Measurements from ENCODE around the gene OR52H1. TPM values are rescaled to one million over a fixed set of nuclear protein-coding genes. Genes with fewer than 3 reads are reported as not detected.

The OR52H1 gene
- total RNA-seq, 3 donors from 2014 or later = 0.96 to 2.0 (median 1.8) TPM

DNA sequence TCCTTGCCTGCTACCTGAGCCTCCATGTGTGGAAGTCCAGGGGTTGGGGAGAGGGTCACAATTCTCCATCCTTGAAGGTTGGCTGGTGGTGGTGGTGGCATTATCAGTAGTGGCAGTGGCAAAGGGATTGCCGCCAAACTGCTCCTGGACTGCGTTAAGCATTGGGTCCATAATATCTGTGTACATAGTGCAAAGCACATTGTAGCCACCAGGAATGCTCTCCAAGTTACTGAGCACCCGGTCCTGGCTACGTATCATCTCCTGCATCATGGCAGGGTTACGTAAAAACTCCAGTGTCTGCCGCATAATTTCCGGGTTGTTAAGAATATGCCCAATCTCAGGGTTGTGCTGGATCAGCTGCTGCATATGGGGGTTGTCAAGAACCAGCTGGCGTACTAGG is 39.7 kb downstream of the OR52H1 start:
- no peak for DNase-seq (ENCODE audit: low spot score in 2 of 2)
- Histone ChIP-seq H3K36me3 (no peaks in the 10 kb centered on the region), H3K27ac (no peak overlapping the region), H3K9me3 (no peaks in the 10 kb centered on the region), H3K27me3 (no peaks in the 10 kb centered on the region), H3K4me1 (no peaks in the 10 kb centered on the region), H3K4me3 (no peak overlapping the region)
- intact Hi-C loops (cut with DNase I; ENCODE audit: low total_unique reads) = no loop called here
- TF ChIP-seq, protein P1, sequence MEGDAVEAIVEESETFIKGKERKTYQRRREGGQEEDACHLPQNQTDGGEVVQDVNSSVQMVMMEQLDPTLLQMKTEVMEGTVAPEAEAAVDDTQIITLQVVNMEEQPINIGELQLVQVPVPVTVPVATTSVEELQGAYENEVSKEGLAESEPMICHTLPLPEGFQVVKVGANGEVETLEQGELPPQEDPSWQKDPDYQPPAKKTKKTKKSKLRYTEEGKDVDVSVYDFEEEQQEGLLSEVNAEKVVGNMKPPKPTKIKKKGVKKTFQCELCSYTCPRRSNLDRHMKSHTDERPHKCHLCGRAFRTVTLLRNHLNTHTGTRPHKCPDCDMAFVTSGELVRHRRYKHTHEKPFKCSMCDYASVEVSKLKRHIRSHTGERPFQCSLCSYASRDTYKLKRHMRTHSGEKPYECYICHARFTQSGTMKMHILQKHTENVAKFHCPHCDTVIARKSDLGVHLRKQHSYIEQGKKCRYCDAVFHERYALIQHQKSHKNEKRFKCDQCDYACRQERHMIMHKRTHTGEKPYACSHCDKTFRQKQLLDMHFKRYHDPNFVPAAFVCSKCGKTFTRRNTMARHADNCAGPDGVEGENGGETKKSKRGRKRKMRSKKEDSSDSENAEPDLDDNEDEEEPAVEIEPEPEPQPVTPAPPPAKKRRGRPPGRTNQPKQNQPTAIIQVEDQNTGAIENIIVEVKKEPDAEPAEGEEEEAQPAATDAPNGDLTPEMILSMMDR (IDR thresholded peaks at IDR 0.05) = no peak
- TF ChIP-seq POLR2AphosphoS5 (IDR thresholded peaks at IDR 0.05) (no peak), POLR2A (IDR thresholded peaks at IDR 0.05) (no peak)

DNA sequence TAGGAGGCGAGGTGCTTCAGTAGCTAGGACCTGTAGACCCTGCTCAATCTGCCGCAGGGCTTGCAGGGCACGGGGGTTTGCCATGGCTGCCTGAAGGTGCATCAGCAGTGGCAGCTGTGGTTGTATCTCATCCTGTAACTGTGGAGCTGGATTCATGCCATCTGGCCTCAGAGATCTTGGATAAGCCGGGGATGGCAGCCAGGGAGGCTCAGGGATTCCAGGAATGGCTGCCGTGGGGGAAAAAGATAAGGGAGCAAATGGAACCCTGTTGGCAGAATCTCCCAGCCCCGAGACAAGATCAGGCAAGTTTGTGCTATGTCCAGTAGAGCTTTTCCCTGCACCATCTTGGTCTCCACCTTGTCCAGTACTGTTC is 40.4 kb downstream of the OR52H1 start:
- Histone ChIP-seq H3K4me3 (no peak overlapping the region), H3K27me3 (no peaks in the 10 kb centered on the region), H3K27ac (no peak overlapping the region), H3K4me1 (no peaks in the 10 kb centered on the region), H3K9me3 (no peaks in the 10 kb centered on the region), H3K36me3 (no peaks in the 10 kb centered on the region)
- DNase-seq (ENCODE audit: low spot score in 2 of 2) = no peak
- intact Hi-C loops (cut with DNase I; ENCODE audit: low total_unique reads) = no loop called here
- TF ChIP-seq POLR2A (IDR thresholded peaks at IDR 0.05) (no peak), POLR2AphosphoS5 (IDR thresholded peaks at IDR 0.05) (no peak)
- TF ChIP-seq, protein P1 (IDR thresholded peaks at IDR 0.05) = no peak

DNA sequence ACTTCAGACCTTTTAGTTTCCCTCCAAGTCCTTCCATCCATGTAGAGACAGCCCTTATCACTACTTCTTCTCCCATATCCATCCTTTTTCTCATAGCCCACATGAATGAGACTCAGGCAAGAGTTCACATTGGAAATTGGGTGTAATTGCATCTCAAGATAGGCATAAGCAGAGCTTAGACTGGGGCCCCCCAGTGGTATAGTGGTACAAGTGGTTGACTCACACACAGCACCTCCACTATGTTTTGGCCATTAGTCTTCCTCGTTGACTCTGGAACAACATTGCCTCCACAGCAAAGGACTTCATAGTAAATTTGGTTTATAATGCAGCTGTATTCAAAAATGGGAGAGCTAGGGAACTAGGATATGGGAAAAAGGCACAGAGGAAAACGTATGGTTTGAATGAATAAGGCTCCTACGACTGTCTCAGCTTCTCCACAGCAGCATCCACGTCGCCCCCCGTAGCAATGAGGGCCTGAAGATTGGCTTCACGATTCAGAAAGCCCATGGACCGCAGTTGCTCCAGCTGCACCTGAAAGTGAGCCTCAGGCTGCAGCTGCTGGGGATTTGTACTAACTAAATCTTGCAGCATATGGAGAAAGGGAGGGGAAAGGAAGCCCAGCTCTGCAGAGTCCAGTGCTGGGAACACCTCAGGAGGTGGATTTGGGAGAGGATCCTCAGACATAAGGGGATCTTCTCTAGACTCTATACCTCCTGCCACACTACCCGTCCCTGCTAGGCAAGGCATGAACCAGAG is 41.0 kb downstream of the OR52H1 start:
- Histone ChIP-seq H3K4me1 (no peaks in the 10 kb centered on the region), H3K36me3 (no peaks in the 10 kb centered on the region), H3K4me3 (no peak overlapping the region), H3K27ac (no peak overlapping the region), H3K9me3 (no peaks in the 10 kb centered on the region), H3K27me3 (no peaks in the 10 kb centered on the region)
- intact Hi-C loops (cut with DNase I; ENCODE audit: low total_unique reads) = no loop called here
- TF ChIP-seq, protein P1 (IDR thresholded peaks at IDR 0.05) = no peak
- no peak for TF ChIP-seq POLR2A (IDR thresholded peaks at IDR 0.05)
- no peak for TF ChIP-seq POLR2AphosphoS5 (IDR thresholded peaks at IDR 0.05)
- no peak for DNase-seq (ENCODE audit: low spot score in 2 of 2)

DNA sequence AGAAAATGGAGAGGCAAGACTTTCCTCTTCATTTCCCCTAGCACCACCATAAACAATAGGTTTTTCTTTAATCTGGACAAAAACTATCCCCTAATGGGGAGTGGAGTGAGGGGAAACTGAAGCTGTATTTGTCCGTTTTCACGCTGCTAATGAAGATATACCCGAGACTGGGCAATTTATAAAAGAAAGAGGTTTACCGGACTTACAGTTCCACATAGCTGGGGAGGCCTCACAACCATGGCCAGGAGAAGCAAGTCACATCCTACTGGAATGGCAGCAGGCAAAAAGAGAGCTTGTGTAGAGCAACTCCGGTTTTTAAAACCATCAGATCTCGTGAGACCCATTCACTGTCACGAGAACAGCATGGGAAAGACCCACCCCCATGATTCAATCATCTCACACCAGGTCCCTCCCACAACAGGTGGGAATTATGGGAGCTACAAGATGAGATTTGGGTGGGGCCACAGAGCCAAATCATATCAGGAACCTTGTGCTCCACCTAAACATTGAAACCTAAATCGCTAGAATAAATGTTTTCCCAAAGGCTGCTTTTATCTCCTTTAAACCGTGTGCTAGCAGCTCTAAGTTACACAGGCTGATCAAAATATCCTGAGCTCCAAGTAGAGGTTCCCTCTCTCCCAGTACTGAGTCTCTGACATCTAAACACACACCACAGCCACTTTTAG is 42.8 kb downstream of the OR52H1 start:
- Histone ChIP-seq H3K27ac (no peak overlapping the region), H3K4me1 (no peaks in the 10 kb centered on the region), H3K4me3 (no peak overlapping the region), H3K36me3 (no peaks in the 10 kb centered on the region), H3K27me3 (no peaks in the 10 kb centered on the region), H3K9me3 (no peaks in the 10 kb centered on the region)
- no peak for TF ChIP-seq POLR2A (IDR thresholded peaks at IDR 0.05)
- TF ChIP-seq, protein P1 (IDR thresholded peaks at IDR 0.05) = no peak
- TF ChIP-seq POLR2AphosphoS5 (IDR thresholded peaks at IDR 0.05) = no peak
- intact Hi-C loops (cut with DNase I; ENCODE audit: low total_unique reads) = no loop called here
- no peak for DNase-seq (ENCODE audit: low spot score in 2 of 2)

DNA sequence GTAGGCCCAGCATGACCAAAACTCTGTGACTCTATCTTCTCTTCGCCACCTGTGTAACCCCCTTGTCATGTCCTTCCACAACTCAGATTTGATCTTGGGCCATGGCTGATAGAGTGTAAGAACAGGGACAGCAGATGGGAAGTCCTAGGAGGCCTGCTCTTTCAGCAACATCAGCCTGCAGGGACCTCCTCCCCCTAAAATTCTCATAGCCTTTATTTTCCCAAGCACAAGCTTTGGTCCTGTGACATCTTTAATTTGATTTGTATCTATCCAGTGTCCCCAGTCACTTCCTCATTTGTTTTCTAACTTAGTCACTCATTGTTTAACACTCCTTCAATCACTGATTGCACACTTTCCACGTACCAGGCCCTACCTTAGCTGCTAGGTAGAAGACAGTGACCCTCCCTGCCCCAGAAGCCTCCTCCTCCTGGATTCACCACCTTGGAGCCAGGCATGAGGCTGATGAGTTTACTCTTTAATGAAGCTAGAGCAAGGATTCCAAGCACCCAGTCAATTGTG is 43.9 kb downstream of the OR52H1 start:
- no peak overlapping the region for H3K27ac ChIP-seq
- DNase-seq (ENCODE audit: low spot score in 2 of 2) = no peak
- no peaks in the 10 kb centered on the region for H3K36me3 ChIP-seq
- H3K27me3 ChIP-seq = no peaks in the 10 kb centered on the region
- H3K4me1 ChIP-seq = no peaks in the 10 kb centered on the region
- H3K9me3 ChIP-seq = no peaks in the 10 kb centered on the region
- TF ChIP-seq, protein P1 (IDR thresholded peaks at IDR 0.05) = no peak
- TF ChIP-seq POLR2A (IDR thresholded peaks at IDR 0.05) = no peak
- TF ChIP-seq POLR2AphosphoS5 (IDR thresholded peaks at IDR 0.05) = no peak
- no peak overlapping the region for H3K4me3 ChIP-seq
- intact Hi-C loops (cut with DNase I; ENCODE audit: low total_unique reads) = no loop called here

Measured in breast epithelium (tissue), 4 donors.